ENCODE data around the gene AMER2. TPM values are rescaled to one million over a fixed set of nuclear protein-coding genes. Genes with fewer than 3 reads are reported as not detected.

The AMER2 gene
- total RNA-seq, 1 donor = not detected

DNA sequence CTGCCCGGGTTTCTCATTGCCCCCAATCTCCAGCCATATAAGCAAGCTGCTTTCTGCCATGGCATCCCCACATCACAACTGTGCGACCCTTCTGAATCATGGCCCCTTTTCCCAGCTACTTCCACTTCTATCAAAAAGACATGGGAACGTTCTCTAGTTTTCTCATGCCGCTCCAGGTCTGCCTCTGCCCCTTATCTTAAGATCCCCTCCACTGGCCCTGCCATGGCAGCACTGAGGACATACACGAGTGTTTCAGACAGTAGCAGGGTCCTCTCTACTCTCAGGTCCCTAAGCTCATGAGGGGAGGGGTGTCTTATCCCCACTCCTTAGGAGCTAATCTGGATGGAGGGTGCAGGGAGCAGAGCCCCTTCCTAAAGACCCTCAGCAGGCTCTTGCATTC, 5.5 kb upstream of the AMER2 start:
- TF ChIP-seq, protein P1, sequence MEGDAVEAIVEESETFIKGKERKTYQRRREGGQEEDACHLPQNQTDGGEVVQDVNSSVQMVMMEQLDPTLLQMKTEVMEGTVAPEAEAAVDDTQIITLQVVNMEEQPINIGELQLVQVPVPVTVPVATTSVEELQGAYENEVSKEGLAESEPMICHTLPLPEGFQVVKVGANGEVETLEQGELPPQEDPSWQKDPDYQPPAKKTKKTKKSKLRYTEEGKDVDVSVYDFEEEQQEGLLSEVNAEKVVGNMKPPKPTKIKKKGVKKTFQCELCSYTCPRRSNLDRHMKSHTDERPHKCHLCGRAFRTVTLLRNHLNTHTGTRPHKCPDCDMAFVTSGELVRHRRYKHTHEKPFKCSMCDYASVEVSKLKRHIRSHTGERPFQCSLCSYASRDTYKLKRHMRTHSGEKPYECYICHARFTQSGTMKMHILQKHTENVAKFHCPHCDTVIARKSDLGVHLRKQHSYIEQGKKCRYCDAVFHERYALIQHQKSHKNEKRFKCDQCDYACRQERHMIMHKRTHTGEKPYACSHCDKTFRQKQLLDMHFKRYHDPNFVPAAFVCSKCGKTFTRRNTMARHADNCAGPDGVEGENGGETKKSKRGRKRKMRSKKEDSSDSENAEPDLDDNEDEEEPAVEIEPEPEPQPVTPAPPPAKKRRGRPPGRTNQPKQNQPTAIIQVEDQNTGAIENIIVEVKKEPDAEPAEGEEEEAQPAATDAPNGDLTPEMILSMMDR (IDR thresholded peaks at IDR 0.05; ENCODE audit: insufficient read depth, low read depth, low read length) = no peak
- no peak overlapping the region for H3K4me3 ChIP-seq (ENCODE audit: low read depth, low read length)
- no peak for DNase-seq (ENCODE audit: low read depth)

DNA sequence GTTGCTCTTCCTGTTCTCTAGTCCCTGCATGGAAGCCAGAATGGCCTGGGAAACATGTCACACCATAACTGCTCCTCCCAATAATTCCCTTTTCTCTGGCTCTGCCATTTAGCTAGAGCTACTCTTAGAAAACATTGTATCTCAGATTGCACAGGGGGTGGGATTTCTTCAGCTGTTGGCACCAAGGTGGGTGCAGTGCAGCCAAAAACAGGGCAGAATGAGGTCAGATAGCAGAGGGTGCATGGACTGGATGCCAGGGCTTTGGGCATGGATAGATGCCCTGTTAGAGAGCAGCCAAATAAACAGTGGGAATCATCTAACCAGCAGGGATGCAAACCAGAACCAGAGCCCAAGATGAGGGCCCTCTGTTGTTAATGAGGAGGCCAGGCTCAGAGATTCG, 4.9 kb upstream of the AMER2 start:
- no peak for DNase-seq (ENCODE audit: low read depth)
- H3K4me3 ChIP-seq (ENCODE audit: low read depth, low read length) = no peak overlapping the region
- TF ChIP-seq, protein P1 (IDR thresholded peaks at IDR 0.05; ENCODE audit: insufficient read depth, low read depth, low read length) = no peak

DNA sequence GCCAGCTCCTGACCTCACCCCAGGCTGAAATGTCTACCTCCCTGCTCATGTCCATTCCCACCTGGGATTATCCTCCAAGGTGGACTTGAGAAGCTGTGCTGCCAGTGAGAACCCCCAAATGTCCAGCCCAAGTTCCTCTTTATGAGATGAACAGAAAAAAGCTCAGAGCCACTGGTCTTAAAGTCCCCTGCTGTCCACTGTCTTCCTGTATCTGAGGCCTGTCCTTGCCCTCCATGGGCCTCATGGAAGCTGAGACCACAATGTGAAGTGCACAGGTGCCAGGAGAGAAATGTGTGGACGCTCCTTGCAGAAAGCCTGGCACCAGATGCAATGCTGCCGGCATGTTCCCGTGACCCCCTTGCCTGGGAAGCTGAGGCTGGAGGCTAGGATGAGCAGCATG, 3.3 kb upstream of the AMER2 start:
- no peak for DNase-seq (ENCODE audit: low read depth)
- TF ChIP-seq, protein P1 (IDR thresholded peaks at IDR 0.05; ENCODE audit: insufficient read depth, low read depth, low read length) = no peak
- H3K4me3 ChIP-seq (ENCODE audit: low read depth, low read length) = no peak overlapping the region

DNA sequence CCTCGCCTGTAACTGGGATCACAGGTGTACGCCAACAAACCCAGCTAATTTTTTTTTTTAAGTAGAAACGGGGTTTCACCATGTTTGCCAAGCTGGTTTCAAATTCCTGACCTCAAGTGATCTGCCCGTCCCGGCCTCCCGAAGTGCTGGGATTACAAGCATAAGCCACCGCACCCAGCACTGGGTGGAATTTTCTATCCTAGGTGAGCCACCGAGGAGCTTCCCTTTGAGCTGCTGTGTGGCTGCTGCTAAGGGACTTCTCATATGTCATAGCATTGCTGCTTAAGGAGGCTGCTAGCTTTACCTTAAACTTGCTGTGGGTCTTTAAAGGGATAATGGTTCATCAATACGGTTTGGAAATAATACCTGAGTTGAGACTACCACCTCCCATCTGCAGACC, 2.9 kb upstream of the AMER2 start:
- no peak for DNase-seq (ENCODE audit: low read depth)
- TF ChIP-seq, protein P1 (IDR thresholded peaks at IDR 0.05; ENCODE audit: insufficient read depth, low read depth, low read length) = no peak
- no peak overlapping the region for H3K4me3 ChIP-seq (ENCODE audit: low read depth, low read length)

DNA sequence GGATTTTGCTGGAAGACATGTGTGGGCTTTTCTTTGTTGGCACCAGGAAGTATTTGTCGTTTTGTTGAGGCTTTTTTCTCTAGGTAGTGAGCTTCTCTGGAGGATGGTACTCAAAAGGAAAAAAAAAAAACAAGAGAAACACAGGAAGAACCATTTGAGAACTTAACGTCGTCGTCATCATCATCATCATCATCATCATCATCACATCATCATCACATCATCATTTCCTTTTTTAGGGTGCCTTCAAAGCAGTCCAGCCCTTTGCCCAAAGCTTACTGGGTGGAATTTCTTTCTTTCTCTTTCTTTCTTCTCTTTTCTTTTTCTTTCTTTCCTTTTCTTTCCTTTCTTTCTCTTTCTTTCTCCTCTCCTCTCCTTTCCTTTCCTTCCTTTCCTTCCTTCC, 2.2 kb upstream of the AMER2 start:
- H3K4me3 ChIP-seq (ENCODE audit: low read depth, low read length) = no peak overlapping the region
- no peak for DNase-seq (ENCODE audit: low read depth)
- TF ChIP-seq, protein P1 (IDR thresholded peaks at IDR 0.05; ENCODE audit: insufficient read depth, low read depth, low read length) = no peak

DNA sequence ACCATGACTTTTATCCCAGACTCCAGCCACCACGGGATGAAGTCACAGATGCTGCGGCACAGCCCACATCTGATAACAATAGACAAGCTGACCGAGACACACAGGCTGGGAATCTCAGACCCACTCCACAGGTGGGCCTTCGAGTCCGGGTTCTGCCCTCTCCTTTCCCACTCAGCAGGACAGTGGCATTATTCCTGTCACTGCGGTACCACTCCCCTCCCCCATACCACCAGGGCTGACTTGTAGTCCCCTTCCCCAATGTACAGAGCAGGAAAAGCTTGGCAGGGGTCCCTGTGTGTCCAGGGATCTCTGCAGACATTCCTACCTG, 179 bp upstream of the AMER2 start:
- TF ChIP-seq, protein P1 (IDR thresholded peaks at IDR 0.05; ENCODE audit: insufficient read depth, low read depth, low read length) = no peak
- H3K4me3 ChIP-seq (ENCODE audit: low read depth, low read length) = no peak overlapping the region
- DNase-seq (ENCODE audit: low read depth) = no peak

DNA sequence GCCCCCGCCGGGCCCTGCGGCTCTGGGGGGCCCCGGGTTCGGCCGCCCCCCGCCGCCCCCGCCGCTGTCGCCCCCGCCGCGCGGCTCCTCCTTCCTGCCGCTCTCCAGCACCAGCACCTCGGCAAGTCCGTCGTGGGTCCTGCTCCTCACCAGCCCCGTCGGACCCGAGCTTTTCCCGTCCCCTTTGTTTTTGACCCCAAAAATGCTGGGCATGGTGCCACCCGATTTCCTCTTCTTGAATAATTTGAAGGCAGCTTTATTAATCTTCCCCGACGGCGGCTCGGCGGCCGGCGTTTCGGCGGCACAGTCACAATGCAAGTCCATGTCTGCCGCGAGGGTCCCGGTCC, 945 bp downstream of the AMER2 start:
- TF ChIP-seq, protein P1 (IDR thresholded peaks at IDR 0.05; ENCODE audit: insufficient read depth, low read depth, low read length) = no peak
- no peak for DNase-seq (ENCODE audit: low read depth)
- H3K4me3 ChIP-seq (ENCODE audit: low read depth, low read length) = no peak overlapping the region

Data from fibroblast of villous mesenchyme (primary cell).